AG04450 (cell line): ENCODE measurements around the gene RPGRIP1. TPM values are rescaled to one million over a fixed set of nuclear protein-coding genes. Genes with fewer than 3 reads are reported as not detected.

Experiments
- CTCF ChIA-PET: fragments of 300-600, 350-600 bp; formaldehyde crosslinking; extraction: SDS; loops from one replicate; lab custom pipeline; 2022; ENCODE audit warnings: antibody characterized with exemption, inconsistent platforms; lab: Charles Lee
- POLR2A ChIA-PET: fragments of 350-600 bp; formaldehyde crosslinking; extraction: SDS; loops from one replicate; lab custom pipeline; 2021; ENCODE audit warnings: antibody characterized with exemption, inconsistent platforms; lab: Yijun Ruan, JAX
- DNase-seq: peaks from one replicate; pipeline ENCODE4 v3.0.0-alpha.2; 2011; ENCODE audit warnings: low read depth, low spot score
- H3K27ac ChIP-seq: one replicate; pipeline ENCODE4 v1.5.1; 2012; ENCODE audit warnings: low read depth, low read length, control low read depth
- H3K27me3 ChIP-seq: one replicate; pipeline ENCODE4 v1.6.0; 2012; ENCODE audit warnings: low read length; ENCODE audit not compliant: control insufficient read depth, insufficient read depth
- H3K4me3 ChIP-seq: 2 replicates; pipeline ENCODE4 v1.5.1; 2011; ENCODE audit warnings: mild to moderate bottlenecking, low read depth, low read length, control low read depth
- H3K9me3 ChIP-seq: 2 replicates; pipeline ENCODE4 v1.5.1; 2012; ENCODE audit warnings: low read length; ENCODE audit not compliant: control insufficient read depth, insufficient read depth
- CTCF ChIP-seq: IDR thresholded peaks from 2 replicates; pipeline ENCODE4 v1.5.1; 2011; ENCODE audit warnings: low read depth, low read length, control low read depth, inconsistent platforms
- polyA minus RNA-seq: library from RNA; depleted of rRNA, polyadenylated mRNA; stranded (reverse); fragments of >200 nt; gene quantifications from 2 replicates; pipeline ENCODE4 v1.2.3, GENCODE V29; 2011; rRNA and poly(A)+ RNA removed
- polyA plus RNA-seq: library from polyadenylated mRNA; depleted of rRNA; stranded (reverse); fragments of >200 nt; gene quantifications from 2 replicates; pipeline ENCODE4 v1.2.3, GENCODE V29; 2011; rRNA removed

Gene RPGRIP1
- polyA plus RNA-seq, result not detected in 2 replicates
- polyA minus RNA-seq, result not detected in 2 replicates

GRCh38 chr14:21279783-21280182 is at the start of gene RPGRIP1:
TSS of gene RPGRIP1 (plus strand) at chr14:21280083. CDS start at chr14:21287977, 7,894 bp downstream.
- POLR2A ChIA-PET, result no interaction called here
- no peak within 1 kb of the TSS for H3K27ac ChIP-seq

GRCh38 chr14:21231020-21231652 is 48.7 kb upstream of the RPGRIP1 start:
- no peaks in the 10 kb centered on the region for H3K27me3 ChIP-seq
- no peak overlapping the region for H3K4me3 ChIP-seq
- no peak for DNase-seq
- no peak for TF ChIP-seq CTCF
- H3K27ac ChIP-seq, result no peak overlapping the region
- H3K9me3 ChIP-seq, result no peaks in the 10 kb centered on the region
- POLR2A ChIA-PET, result interaction anchor here (1.9 kb wide), 1 partner anchor 11 kb away, joined by 5 read pairs; no protein-coding TSS in a partner anchor
- CTCF ChIA-PET, result interaction anchor here (2.0 kb wide), 1 partner anchor 10 kb away, joined by 14 read pairs; no protein-coding TSS in a partner anchor

More at GRCh38 chr14:21279783-21280182, at the start of gene RPGRIP1:
- Histone ChIP-seq H3K27me3 (peaks cover 2% of the 10 kb centered on the region), H3K4me3 (no peak within 1 kb of the TSS), H3K9me3 (no peaks in the 10 kb centered on the region)
- TF ChIP-seq CTCF, result no peak
- CTCF ChIA-PET, result no interaction called here
- DNase-seq, result no peak

GRCh38 chr14:21233457-21234076 is 46.3 kb upstream of the RPGRIP1 start:
- ChIA-PET POLR2A (no interaction called here), CTCF (interaction anchor here (2.0 kb wide), 1 partner anchor 8 kb away, joined by 14 read pairs; no protein-coding TSS in a partner anchor)
- H3K9me3 ChIP-seq, result no peaks in the 10 kb centered on the region
- no peak overlapping the region for H3K27ac ChIP-seq
- peak; percentile 24; the same call in 1 of the 2 replicates for TF ChIP-seq CTCF
- no peak overlapping the region for H3K4me3 ChIP-seq
- no peaks in the 10 kb centered on the region for H3K27me3 ChIP-seq
- DNase-seq, result no peak

- no peak for DNase-seq
- no peak overlapping the region for H3K27ac ChIP-seq
- CTCF ChIA-PET, result no interaction called here
Observed at GRCh38 chr14:21234112-21234511, 45.8 kb upstream of the RPGRIP1 start.

More at GRCh38 chr14:21234112-21234511, 45.8 kb upstream of the RPGRIP1 start:
- H3K4me3 ChIP-seq, result no peak overlapping the region
- TF ChIP-seq CTCF, result no peak
- no peaks in the 10 kb centered on the region for H3K9me3 ChIP-seq
- POLR2A ChIA-PET, result no interaction called here
- no peaks in the 10 kb centered on the region for H3K27me3 ChIP-seq
